HEK293 (cell line): ENCODE results near the gene TNFRSF4.
A peak's percentile ranks its signal among the peaks of the same experiment; 100 is the strongest.

Experiments
- CTCF ChIA-PET: fragments of 350-600 bp; formaldehyde crosslinking; extraction: SDS; loops from one replicate; lab custom pipeline; 2021; ENCODE audit warnings: antibody characterized with exemption; lab: Yijun Ruan, JAX
- POLR2A ChIA-PET: fragments of 300-600 bp; formaldehyde crosslinking; extraction: SDS; loops from one replicate; lab custom pipeline; 2020; ENCODE audit warnings: antibody characterized with exemption, inconsistent platforms; lab: Yijun Ruan, JAX
- H3K27ac ChIP-seq: fragments of 200-500 bp; sonication (Bioruptor generic); 2 replicates; pipeline ENCODE4 v1.5.1; 2014; ENCODE audit warnings: low read depth, low read length, control low read depth, inconsistent platforms; ENCODE audit errors: extremely low read depth
- H3K36me3 ChIP-seq, 2 experiments: fragments of 200-500 bp in 1 of 2; sonication (Bioruptor generic) in 1 of 2; 1 replicate in 1 of 2; 2 replicates in 1 of 2; pipeline ENCODE4 v1.5.1; 2014 to 2017; ENCODE audit warnings: inconsistent platforms in 2 of 2, low read length in 2 of 2; ENCODE audit not compliant: control insufficient read depth in 2 of 2, insufficient read depth in 1 of 2
- H3K4me1 ChIP-seq: fragments of 200-500 bp; sonication (Bioruptor generic); 2 replicates; pipeline ENCODE4 v1.5.1; 2014; ENCODE audit warnings: mild to moderate bottlenecking, low read length, inconsistent platforms; ENCODE audit not compliant: control insufficient read depth, insufficient read depth
- H3K4me3 ChIP-seq: 2 replicates; pipeline ENCODE4 v1.5.1; 2011; ENCODE audit warnings: low read depth, mild to moderate bottlenecking, control low read depth, low read length, moderate library complexity
- H3K9me3 ChIP-seq: fragments of 200-500 bp; sonication (Bioruptor generic); 2 replicates; pipeline ENCODE4 v1.5.1; 2014; ENCODE audit warnings: low read depth, low read length, inconsistent platforms; ENCODE audit not compliant: control insufficient read depth, insufficient read depth
- HOXA7 ChIP-seq: sonication (generic); formaldehyde crosslinking; IDR thresholded peaks from 2 replicates; pipeline ENCODE4 v1.8.1; 2022; ENCODE audit warnings: missing genetic modification reagents, borderline replicate concordance
- IKZF3 ChIP-seq: fragments of 450-650 bp; IDR thresholded peaks from 2 replicates; pipeline ENCODE4 v1.5.0; 2018; ENCODE audit warnings: missing biosample characterization, mild to moderate bottlenecking, missing genetic modification characterization, moderate library complexity
- KLF8 ChIP-seq: fragments of 450-650 bp; formaldehyde crosslinking; IDR thresholded peaks from 2 replicates; pipeline ENCODE4 v1.5.1; 2016; ENCODE audit warnings: missing biosample characterization, missing genetic modification characterization
- KLF9 ChIP-seq: fragments of 450-650 bp; formaldehyde crosslinking; IDR thresholded peaks from 2 replicates; pipeline ENCODE4 v1.5.1; 2016; ENCODE audit warnings: missing biosample characterization, missing genetic modification characterization, low read depth
- RBAK ChIP-seq: fragments of 450-650 bp; formaldehyde crosslinking; IDR thresholded peaks from 2 replicates; pipeline ENCODE4 v1.5.1; 2016; ENCODE audit warnings: missing biosample characterization, missing genetic modification characterization
- REPIN1 ChIP-seq: fragments of 450-650 bp; formaldehyde crosslinking; IDR thresholded peaks from 2 replicates; pipeline ENCODE4 v1.5.1; 2017; ENCODE audit warnings: missing biosample characterization, missing genetic modification characterization, low read depth
- SP2 ChIP-seq: fragments of 450-650 bp; formaldehyde crosslinking; IDR thresholded peaks from 2 replicates; pipeline ENCODE4 v1.5.1; 2016; ENCODE audit warnings: missing biosample characterization, missing genetic modification characterization
- TCF7L2 ChIP-seq: IDR thresholded peaks from 2 replicates; pipeline ENCODE4 v1.6.1; 2011; ENCODE audit warnings: low read depth, mild to moderate bottlenecking, inconsistent platforms, low read length, moderate library complexity, borderline replicate concordance
- TRIM28 ChIP-seq: IDR thresholded peaks from 2 replicates; pipeline ENCODE4 v1.6.1; 2011; ENCODE audit warnings: low read length, control low read depth, borderline replicate concordance
- ZBTB17 ChIP-seq: fragments of 450-650 bp; formaldehyde crosslinking; IDR thresholded peaks from 2 replicates; pipeline ENCODE4 v1.5.1; 2016; ENCODE audit warnings: missing biosample characterization, missing genetic modification characterization
- ZFHX2 ChIP-seq: fragments of 450-650 bp; formaldehyde crosslinking; conservative IDR thresholded peaks from 2 replicates; pipeline ENCODE4 v1.5.1; 2016; ENCODE audit warnings: missing biosample characterization, missing genetic modification characterization
- ZNF133 ChIP-seq: fragments of 450-650 bp; formaldehyde crosslinking; IDR thresholded peaks from 2 replicates; pipeline ENCODE4 v1.5.1; 2016; ENCODE audit warnings: missing biosample characterization, missing genetic modification characterization
- ZNF146 ChIP-seq: fragments of 450-650 bp; formaldehyde crosslinking; IDR thresholded peaks from 2 replicates; pipeline ENCODE4 v1.5.1; 2016; ENCODE audit warnings: missing biosample characterization, missing genetic modification characterization
- ZNF16 ChIP-seq: fragments of 450-650 bp; formaldehyde crosslinking; IDR thresholded peaks from 2 replicates; pipeline ENCODE4 v1.5.1; 2016; ENCODE audit warnings: low read depth, missing biosample characterization, missing genetic modification characterization
- ZNF239 ChIP-seq: fragments of 450-650 bp; formaldehyde crosslinking; IDR thresholded peaks from 2 replicates; pipeline ENCODE4 v1.5.1; 2016; ENCODE audit warnings: missing biosample characterization, missing genetic modification characterization
- ZNF24 ChIP-seq: fragments of 450-650 bp; formaldehyde crosslinking; IDR thresholded peaks from 2 replicates; pipeline ENCODE4 v1.5.1; 2016; ENCODE audit warnings: missing biosample characterization, missing genetic modification characterization
- ZNF311 ChIP-seq: fragments of 450-650 bp; formaldehyde crosslinking; IDR thresholded peaks from 2 replicates; pipeline ENCODE4 v1.5.1; 2017; ENCODE audit warnings: missing biosample characterization, missing genetic modification characterization, borderline replicate concordance
- ZNF350 ChIP-seq: fragments of 450-650 bp; formaldehyde crosslinking; IDR thresholded peaks from 2 replicates; pipeline ENCODE4 v1.5.0; 2017; ENCODE audit warnings: missing biosample characterization, mild to moderate bottlenecking, missing genetic modification characterization
- ZNF558 ChIP-seq: fragments of 450-650 bp; formaldehyde crosslinking; IDR thresholded peaks from 2 replicates; pipeline ENCODE4 v1.5.1; 2016; ENCODE audit warnings: missing biosample characterization, missing genetic modification characterization
- ZNF629 ChIP-seq: fragments of 450-650 bp; formaldehyde crosslinking; IDR thresholded peaks from 2 replicates; pipeline ENCODE4 v1.5.1; 2017; ENCODE audit warnings: missing biosample characterization, missing genetic modification characterization
- ZNF677 ChIP-seq: fragments of 450-650 bp; IDR thresholded peaks from 2 replicates; pipeline ENCODE4 v1.5.0; 2018; ENCODE audit warnings: missing biosample characterization, mild to moderate bottlenecking, missing genetic modification characterization, moderate library complexity
- ZNF747 ChIP-seq: fragments of 450-650 bp; formaldehyde crosslinking; IDR thresholded peaks from 2 replicates; pipeline ENCODE4 v1.5.1; 2016; ENCODE audit warnings: missing biosample characterization, missing genetic modification characterization
- ZNF76 ChIP-seq: fragments of 450-650 bp; formaldehyde crosslinking; IDR thresholded peaks from 2 replicates; pipeline ENCODE4; 2016; ENCODE audit warnings: low read depth, missing biosample characterization, missing genetic modification characterization, borderline replicate concordance
- ZNF776 ChIP-seq: fragments of 450-650 bp; formaldehyde crosslinking; IDR thresholded peaks from 2 replicates; pipeline ENCODE4 v1.5.0; 2017; ENCODE audit warnings: missing biosample characterization, missing genetic modification characterization, borderline replicate concordance
- ZNF785 ChIP-seq: fragments of 450-650 bp; formaldehyde crosslinking; IDR thresholded peaks from 2 replicates; pipeline ENCODE4 v1.5.1; 2016; ENCODE audit warnings: missing biosample characterization, missing genetic modification characterization
- ZNF791 ChIP-seq: fragments of 450-650 bp; formaldehyde crosslinking; IDR thresholded peaks from 2 replicates; pipeline ENCODE4 v1.5.1; 2016; ENCODE audit warnings: missing biosample characterization, missing genetic modification characterization
- ZSCAN16 ChIP-seq: fragments of 450-650 bp; formaldehyde crosslinking; IDR thresholded peaks from 2 replicates; pipeline ENCODE4 v1.5.1; 2016; ENCODE audit warnings: missing biosample characterization, missing genetic modification characterization
- TF ChIP-seq, protein P1 (sequence below): fragments of 450-650 bp; formaldehyde crosslinking; IDR thresholded peaks from 2 replicates; pipeline ENCODE4 v1.5.1; 2016; ENCODE audit warnings: missing biosample characterization, missing genetic modification characterization
- TF ChIP-seq, protein P2 (sequence below): fragments of 450-650 bp; formaldehyde crosslinking; IDR thresholded peaks from 2 replicates; pipeline ENCODE4 v1.5.1; 2016; ENCODE audit warnings: missing biosample characterization, missing genetic modification characterization
- TF ChIP-seq, protein P3 (sequence below): fragments of 450-650 bp; formaldehyde crosslinking; IDR thresholded peaks from 2 replicates; pipeline ENCODE4 v1.5.1; 2016; ENCODE audit warnings: missing biosample characterization, missing genetic modification characterization
- TF ChIP-seq, protein P4 (sequence below): fragments of 450-650 bp; formaldehyde crosslinking; IDR thresholded peaks from 2 replicates; pipeline ENCODE4 v1.5.1; 2016; ENCODE audit warnings: missing biosample characterization, missing genetic modification characterization

The TNFRSF4 gene

DNA sequence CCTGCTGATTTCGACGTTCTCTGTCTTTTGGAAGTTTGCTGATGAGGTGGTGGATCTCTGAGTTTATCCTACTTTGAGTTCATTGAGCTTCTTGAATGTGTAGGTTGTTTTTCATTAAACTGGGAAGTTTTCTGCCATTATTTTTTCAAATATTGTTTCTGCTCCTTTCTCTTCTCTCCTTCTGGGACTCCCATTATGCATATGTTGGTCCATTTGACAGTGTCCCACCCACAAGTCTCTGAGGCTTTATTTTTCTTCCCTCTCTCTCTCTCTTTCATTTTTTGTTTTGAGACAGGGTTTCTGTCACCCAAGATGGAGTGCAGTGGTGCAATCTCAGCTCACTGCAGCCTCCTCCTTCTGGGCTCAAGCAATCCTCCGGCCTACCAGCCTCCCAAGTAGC, 19.2 kb downstream of the TNFRSF4 start:
- no peaks in the 10 kb centered on the region for H3K4me1 ChIP-seq
- no peaks in the 10 kb centered on the region for H3K36me3 ChIP-seq
- no peak overlapping the region for H3K27ac ChIP-seq
- no peaks in the 10 kb centered on the region for H3K9me3 ChIP-seq
- ChIA-PET CTCF (interaction anchor here (1.3 kb wide), 1 partner anchor 72 kb away, joined by 5 read pairs; no protein-coding TSS in a partner anchor), POLR2A (interaction anchor here (0.6 kb wide), 1 partner anchor 331 kb away, joined by 4 read pairs; no protein-coding TSS in a partner anchor)
- no peak overlapping the region for H3K4me3 ChIP-seq
- TF ChIP-seq ZNF146 (tag by site-specific recombination) (no peak), TRIM28 (peak; percentile 30; the same call in 1 of the 2 replicates), ZNF677 (tag by site-specific recombination) (no peak), ZNF558 (tag by site-specific recombination) (no peak), TCF7L2 (no peak), ZNF776 (tag by site-specific recombination) (no peak), ZNF785 (tag by site-specific recombination) (no peak), ZFHX2 (tag by site-specific recombination) (no peak), SP2 (no peak), ZNF133 (tag by site-specific recombination) (peak; percentile 98), ZNF747 (tag by site-specific recombination) (no peak), ZNF16 (tag by site-specific recombination) (no peak), ZNF350 (tag by site-specific recombination) (no peak), RBAK (tag by site-specific recombination) (no peak), ZSCAN16 (tag by site-specific recombination) (no peak), ZNF629 (tag by site-specific recombination) (no peak), ZNF76 (peak; percentile 36; the same call in 1 of the 2 replicates), ZNF24 (no peak), IKZF3 (no peak), HOXA7 (CRISPR knock-in tag) (no peak), ZNF239 (tag by site-specific recombination) (no peak), KLF8 (tag by site-specific recombination) (peak; percentile 53; the same call in 1 of the 2 replicates), ZNF791 (no peak), ZNF311 (tag by site-specific recombination) (no peak), REPIN1 (no peak), KLF9 (tag by site-specific recombination) (peak; percentile 22; the same call in 1 of the 2 replicates), ZBTB17 (tag by site-specific recombination) (no peak)
- TF ChIP-seq, protein P1, sequence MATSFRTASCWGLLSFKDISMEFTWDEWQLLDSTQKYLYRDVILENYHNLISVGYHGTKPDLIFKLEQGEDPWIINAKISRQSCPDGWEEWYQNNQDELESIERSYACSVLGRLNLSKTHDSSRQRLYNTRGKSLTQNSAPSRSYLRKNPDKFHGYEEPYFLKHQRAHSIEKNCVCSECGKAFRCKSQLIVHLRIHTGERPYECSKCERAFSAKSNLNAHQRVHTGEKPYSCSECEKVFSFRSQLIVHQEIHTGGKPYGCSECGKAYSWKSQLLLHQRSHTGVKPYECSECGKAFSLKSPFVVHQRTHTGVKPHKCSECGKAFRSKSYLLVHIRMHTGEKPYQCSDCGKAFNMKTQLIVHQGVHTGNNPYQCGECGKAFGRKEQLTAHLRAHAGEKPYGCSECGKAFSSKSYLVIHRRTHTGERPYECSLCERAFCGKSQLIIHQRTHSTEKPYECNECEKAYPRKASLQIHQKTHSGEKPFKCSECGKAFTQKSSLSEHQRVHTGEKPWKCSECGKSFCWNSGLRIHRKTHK (tag by site-specific recombination) = 0 out of 2 replicates have a peak, but pooled peaks have one; percentile 19
- TF ChIP-seq, protein P2, sequence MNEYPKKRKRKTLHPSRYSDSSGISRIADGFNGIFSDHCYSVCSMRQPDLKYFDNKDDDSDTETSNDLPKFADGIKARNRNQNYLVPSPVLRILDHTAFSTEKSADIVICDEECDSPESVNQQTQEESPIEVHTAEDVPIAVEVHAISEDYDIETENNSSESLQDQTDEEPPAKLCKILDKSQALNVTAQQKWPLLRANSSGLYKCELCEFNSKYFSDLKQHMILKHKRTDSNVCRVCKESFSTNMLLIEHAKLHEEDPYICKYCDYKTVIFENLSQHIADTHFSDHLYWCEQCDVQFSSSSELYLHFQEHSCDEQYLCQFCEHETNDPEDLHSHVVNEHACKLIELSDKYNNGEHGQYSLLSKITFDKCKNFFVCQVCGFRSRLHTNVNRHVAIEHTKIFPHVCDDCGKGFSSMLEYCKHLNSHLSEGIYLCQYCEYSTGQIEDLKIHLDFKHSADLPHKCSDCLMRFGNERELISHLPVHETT (tag by site-specific recombination) = no peak
- TF ChIP-seq, protein P3, sequence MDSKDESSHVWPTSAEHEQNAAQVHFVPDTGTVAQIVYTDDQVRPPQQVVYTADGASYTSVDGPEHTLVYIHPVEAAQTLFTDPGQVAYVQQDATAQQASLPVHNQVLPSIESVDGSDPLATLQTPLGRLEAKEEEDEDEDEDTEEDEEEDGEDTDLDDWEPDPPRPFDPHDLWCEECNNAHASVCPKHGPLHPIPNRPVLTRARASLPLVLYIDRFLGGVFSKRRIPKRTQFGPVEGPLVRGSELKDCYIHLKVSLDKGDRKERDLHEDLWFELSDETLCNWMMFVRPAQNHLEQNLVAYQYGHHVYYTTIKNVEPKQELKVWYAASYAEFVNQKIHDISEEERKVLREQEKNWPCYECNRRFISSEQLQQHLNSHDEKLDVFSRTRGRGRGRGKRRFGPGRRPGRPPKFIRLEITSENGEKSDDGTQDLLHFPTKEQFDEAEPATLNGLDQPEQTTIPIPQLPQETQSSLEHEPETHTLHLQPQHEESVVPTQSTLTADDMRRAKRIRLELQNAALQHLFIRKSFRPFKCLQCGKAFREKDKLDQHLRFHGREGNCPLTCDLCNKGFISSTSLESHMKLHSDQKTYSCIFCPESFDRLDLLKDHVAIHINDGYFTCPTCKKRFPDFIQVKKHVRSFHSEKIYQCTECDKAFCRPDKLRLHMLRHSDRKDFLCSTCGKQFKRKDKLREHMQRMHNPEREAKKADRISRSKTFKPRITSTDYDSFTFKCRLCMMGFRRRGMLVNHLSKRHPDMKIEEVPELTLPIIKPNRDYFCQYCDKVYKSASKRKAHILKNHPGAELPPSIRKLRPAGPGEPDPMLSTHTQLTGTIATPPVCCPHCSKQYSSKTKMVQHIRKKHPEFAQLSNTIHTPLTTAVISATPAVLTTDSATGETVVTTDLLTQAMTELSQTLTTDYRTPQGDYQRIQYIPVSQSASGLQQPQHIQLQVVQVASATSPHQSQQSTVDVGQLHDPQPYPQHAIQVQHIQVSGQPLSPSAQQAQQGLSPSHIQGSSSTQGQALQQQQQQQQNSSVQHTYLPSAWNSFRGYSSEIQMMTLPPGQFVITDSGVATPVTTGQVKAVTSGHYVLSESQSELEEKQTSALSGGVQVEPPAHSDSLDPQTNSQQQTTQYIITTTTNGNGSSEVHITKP (tag by site-specific recombination) = no peak
- TF ChIP-seq, protein P4, sequence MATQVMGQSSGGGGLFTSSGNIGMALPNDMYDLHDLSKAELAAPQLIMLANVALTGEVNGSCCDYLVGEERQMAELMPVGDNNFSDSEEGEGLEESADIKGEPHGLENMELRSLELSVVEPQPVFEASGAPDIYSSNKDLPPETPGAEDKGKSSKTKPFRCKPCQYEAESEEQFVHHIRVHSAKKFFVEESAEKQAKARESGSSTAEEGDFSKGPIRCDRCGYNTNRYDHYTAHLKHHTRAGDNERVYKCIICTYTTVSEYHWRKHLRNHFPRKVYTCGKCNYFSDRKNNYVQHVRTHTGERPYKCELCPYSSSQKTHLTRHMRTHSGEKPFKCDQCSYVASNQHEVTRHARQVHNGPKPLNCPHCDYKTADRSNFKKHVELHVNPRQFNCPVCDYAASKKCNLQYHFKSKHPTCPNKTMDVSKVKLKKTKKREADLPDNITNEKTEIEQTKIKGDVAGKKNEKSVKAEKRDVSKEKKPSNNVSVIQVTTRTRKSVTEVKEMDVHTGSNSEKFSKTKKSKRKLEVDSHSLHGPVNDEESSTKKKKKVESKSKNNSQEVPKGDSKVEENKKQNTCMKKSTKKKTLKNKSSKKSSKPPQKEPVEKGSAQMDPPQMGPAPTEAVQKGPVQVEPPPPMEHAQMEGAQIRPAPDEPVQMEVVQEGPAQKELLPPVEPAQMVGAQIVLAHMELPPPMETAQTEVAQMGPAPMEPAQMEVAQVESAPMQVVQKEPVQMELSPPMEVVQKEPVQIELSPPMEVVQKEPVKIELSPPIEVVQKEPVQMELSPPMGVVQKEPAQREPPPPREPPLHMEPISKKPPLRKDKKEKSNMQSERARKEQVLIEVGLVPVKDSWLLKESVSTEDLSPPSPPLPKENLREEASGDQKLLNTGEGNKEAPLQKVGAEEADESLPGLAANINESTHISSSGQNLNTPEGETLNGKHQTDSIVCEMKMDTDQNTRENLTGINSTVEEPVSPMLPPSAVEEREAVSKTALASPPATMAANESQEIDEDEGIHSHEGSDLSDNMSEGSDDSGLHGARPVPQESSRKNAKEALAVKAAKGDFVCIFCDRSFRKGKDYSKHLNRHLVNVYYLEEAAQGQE (tag by site-specific recombination) = no peak
